Measurements from ENCODE around the gene CDAN1. TPM values are rescaled to one million over a fixed set of nuclear protein-coding genes. Genes with fewer than 3 reads are reported as not detected.

The CDAN1 gene
- total and polyA plus RNA-seq, 2 of the 8 experiments (the other 6 are each of a cell fraction or from before 2014, with no cell fraction given) = 4.5 to 18.6 TPM

- CTCF ChIA-PET (ENCODE audit: partially characterized antibody) = interaction anchor here (0.5 to 1.3 kb wide), 2 partner anchors 59 to 960 kb away, joined by 4 read pairs; no protein-coding TSS in a partner anchor
- DNase-seq (ENCODE audit: low read depth in 1 of 2, low spot score in 2 of 2) = no peak
- TF ChIP-seq CREB1 (IDR thresholded peaks at IDR 0.05) = no peak
- no peak for TF ChIP-seq SIN3A (conservative IDR thresholded peaks at IDR 0.05 in 1 of 2, IDR thresholded peaks at IDR 0.05 in 1 of 2; ENCODE audit: low read depth in 1 of 2, low read length in 2 of 2)
- TF ChIP-seq TCF12 (IDR thresholded peaks at IDR 0.05; ENCODE audit: low read depth, low read length) = no peak
- TF ChIP-seq CEBPB (IDR thresholded peaks at IDR 0.05; ENCODE audit: low read depth, low read length) = no peak
- no peak for TF ChIP-seq RNF2 (IDR thresholded peaks at IDR 0.05; ENCODE audit: borderline replicate concordance, low read depth, low read length, missing control alignments, poor library complexity, severe bottlenecking)
- TF ChIP-seq SP2 (IDR thresholded peaks at IDR 0.05; ENCODE audit: low read length) = no peak
- TF ChIP-seq KDM4A (IDR thresholded peaks at IDR 0.05; ENCODE audit: low read depth, low read length, severe bottlenecking) = no peak
- TF ChIP-seq SRF (IDR thresholded peaks at IDR 0.05; ENCODE audit: low read depth, low read length) = no peak
- TF ChIP-seq SP1 (IDR thresholded peaks at IDR 0.05; ENCODE audit: low read depth, low read length) = no peak
- no peak for TF ChIP-seq JUN (IDR thresholded peaks at IDR 0.05; ENCODE audit: low read depth, low read length)
- TF ChIP-seq RAD21 (IDR thresholded peaks at IDR 0.05 in 1 of 2, conservative IDR thresholded peaks at IDR 0.05 in 1 of 2; ENCODE audit: low read depth in 2 of 2, low read length in 2 of 2) = no peak
- TF ChIP-seq CHD2 (IDR thresholded peaks at IDR 0.05; ENCODE audit: low read length) = no peak
- no peak for TF ChIP-seq KDM1A (IDR thresholded peaks at IDR 0.05; ENCODE audit: borderline replicate concordance, low read length)
- no peak for TF ChIP-seq PHF8 (conservative IDR thresholded peaks at IDR 0.05; ENCODE audit: low read depth, low read length)
Observed at GRCh38 chr15:42742149-42742548, 5.2 kb upstream of the CDAN1 start.

More at GRCh38 chr15:42742149-42742548, 5.2 kb upstream of the CDAN1 start:
- Histone ChIP-seq H3K14ac (ENCODE audit: insufficient read length) (no peak overlapping the region), H2AK5ac (ENCODE audit: low read depth, low read length) (no peak overlapping the region), H3K4me2 (ENCODE audit: insufficient read depth in 1 of 2, low read depth in 2 of 2, low read length in 2 of 2) (no peak overlapping the region), H3K23me2 (ENCODE audit: low read depth, low read length) (no peaks in the 10 kb centered on the region; the same call in 1 of the 2 replicates), H2BK120ac (replicated peaks; ENCODE audit: low read depth, low read length) (no peak overlapping the region), H3K4me1 (replicated peaks in 1 of 4; ENCODE audit: control insufficient read depth in 3 of 4, insufficient read depth in 4 of 4, low read length in 3 of 4) (peaks cover 0 to 2% (median 0%) of the 10 kb centered on the region in 4 experiments; a peak in 1 of 7 replicates), H3K27me3 (replicated peaks in 1 of 4; ENCODE audit: control insufficient read depth in 3 of 4, extremely low read depth in 1 of 4, insufficient read depth in 3 of 4, low read length in 3 of 4) (no peaks in the 10 kb centered on the region), H3K4ac (replicated peaks; ENCODE audit: insufficient read length, low read depth, low read length) (no peak overlapping the region), H2BK15ac (ENCODE audit: low read length) (no peak overlapping the region), H3K18ac (ENCODE audit: extremely low read depth, low read length) (no peak overlapping the region), H2BK20ac (ENCODE audit: low read length) (no peak overlapping the region), H3K79me2 (ENCODE audit: control insufficient read depth in 1 of 2, insufficient read depth in 2 of 2, low read length in 2 of 2) (no peaks in the 10 kb centered on the region), H4K91ac (replicated peaks; ENCODE audit: insufficient read length, low read length) (no peak overlapping the region), H4K8ac (ENCODE audit: extremely low read depth, insufficient read depth, low read length) (no peak overlapping the region), H3K23ac (ENCODE audit: insufficient read length) (no peak overlapping the region), H3K4me3 (ENCODE audit: extremely low read depth in 1 of 4, insufficient read depth in 2 of 4, low read depth in 3 of 4, low read length in 4 of 4) (no peak overlapping the region), H2BK12ac (ENCODE audit: low read depth, low read length) (no peak overlapping the region), H3K9me3 (ENCODE audit: insufficient read depth in 2 of 2, low read depth in 1 of 2, low read length in 1 of 2) (no peaks in the 10 kb centered on the region), H2BK5ac (ENCODE audit: low read depth, low read length) (no peak overlapping the region), H3K27ac (ENCODE audit: low read depth, low read length) (no peak overlapping the region), H3K36me3 (ENCODE audit: control insufficient read depth in 2 of 4, insufficient read depth in 4 of 4, low read length in 3 of 4) (peaks cover 0 to 4% (median 0%) of the 10 kb centered on the region in 4 experiments; a peak in 1 of 8 replicates), H3K9ac (replicated peaks in 1 of 4; ENCODE audit: extremely low read depth in 1 of 4, low read depth in 3 of 4, low read length in 3 of 4) (no peak overlapping the region), H4K5ac (ENCODE audit: insufficient read length, low read depth, low read length) (no peak overlapping the region), H2AFZ (ENCODE audit: low read length) (no peak overlapping the region), H3K56ac (replicated peaks; ENCODE audit: insufficient read length, low read depth, low read length) (no peak overlapping the region), H3K79me1 (ENCODE audit: low read depth, low read length) (no peaks in the 10 kb centered on the region), H4K20me1 (replicated peaks in 1 of 2; ENCODE audit: control insufficient read depth in 1 of 2, insufficient read depth in 2 of 2, low read length in 2 of 2) (no peaks in the 10 kb centered on the region)
- FAIRE-seq = no peak
- 93% methylated on average over 4 of the region's 4 CpGs; no CpG with 5 or more reads in 1 of the 2 experiments for WGBS, 2 experiments (ENCODE audit: extremely low coverage in 1 of 2, insufficient coverage in 1 of 2, insufficient read length in 1 of 2, insufficient replicate concordance in 2 of 2, low coverage in 1 of 2, low lambda C conversion rate in 2 of 2, missing lambda C conversion rate in 1 of 2)
- POLR2A ChIA-PET (ENCODE audit: partially characterized antibody) = no interaction called here
